GM21360 (cell line): ENCODE measurements around the gene THRB.
A peak's percentile ranks its signal among the peaks of the same experiment; 100 is the strongest.

Experiments used
- ATAC-seq: cut with Tn5 transposase; IDR thresholded peaks from one replicate; pipeline ENCODE4 v1.9.1; 2021; ENCODE audit warnings: mild to moderate bottlenecking, moderate library complexity; ENCODE audit not compliant: unreplicated experiment

THRB gene

DNA sequence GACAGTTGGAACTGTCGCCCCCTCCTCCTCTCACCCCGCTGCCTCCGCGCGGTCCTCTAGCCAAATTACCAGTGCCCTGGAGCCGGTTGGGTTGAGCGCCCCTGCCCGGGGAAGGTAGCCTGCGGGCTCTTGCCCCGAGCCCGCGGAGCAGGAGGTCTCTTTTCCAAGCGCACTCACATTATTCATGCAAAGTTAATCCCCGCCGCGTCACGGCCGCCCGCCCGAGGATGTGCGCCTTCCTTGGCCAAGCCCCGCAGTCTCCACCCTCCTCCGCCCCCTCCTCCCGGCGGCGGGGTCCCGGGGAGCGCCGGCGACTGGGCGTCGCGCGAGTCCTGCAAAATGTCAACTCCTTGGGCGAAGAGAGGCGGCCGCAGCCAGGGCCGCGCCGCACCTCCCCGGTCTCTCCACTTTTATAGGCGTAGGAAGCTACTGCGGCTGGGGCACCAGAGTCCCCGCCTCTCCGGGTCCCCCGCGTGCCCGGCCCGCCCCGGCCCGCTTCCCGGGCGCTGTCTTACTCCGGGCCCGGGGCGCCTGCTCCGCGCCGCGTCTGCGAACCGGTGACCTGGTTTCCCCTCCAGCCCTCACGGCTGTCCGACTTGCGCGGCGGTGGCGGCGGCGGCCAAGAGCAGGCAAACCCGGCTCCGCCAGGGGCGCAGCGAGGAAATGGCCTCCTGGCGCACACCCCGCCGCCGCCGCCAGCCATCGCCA lies at the start of gene THRB:
THRB (minus strand) TSS at position 233 of the 708 bp plus-strand sequence.
- peak; percentile 46 for ATAC-seq

DNA sequence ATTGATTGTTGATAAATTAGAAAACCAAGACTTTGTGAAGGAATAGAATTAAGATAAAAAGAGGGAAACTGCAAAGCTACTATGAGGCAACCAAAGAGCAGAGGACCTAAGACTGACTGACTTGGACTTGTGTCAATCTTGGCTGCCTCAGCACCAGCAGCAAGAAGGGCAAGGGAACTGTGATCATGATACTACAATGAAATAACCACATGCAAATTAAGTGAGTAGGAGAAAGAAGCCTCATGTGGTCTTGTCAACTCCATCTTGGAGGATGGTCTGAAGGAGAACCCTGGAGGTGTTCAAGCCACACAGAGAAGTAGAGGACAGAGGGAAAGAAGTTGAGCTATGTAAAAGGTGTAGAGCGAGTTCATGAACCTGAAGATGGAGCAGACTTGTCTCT lies 47.3 kb upstream of the THRB start:
- ATAC-seq: no peak

DNA sequence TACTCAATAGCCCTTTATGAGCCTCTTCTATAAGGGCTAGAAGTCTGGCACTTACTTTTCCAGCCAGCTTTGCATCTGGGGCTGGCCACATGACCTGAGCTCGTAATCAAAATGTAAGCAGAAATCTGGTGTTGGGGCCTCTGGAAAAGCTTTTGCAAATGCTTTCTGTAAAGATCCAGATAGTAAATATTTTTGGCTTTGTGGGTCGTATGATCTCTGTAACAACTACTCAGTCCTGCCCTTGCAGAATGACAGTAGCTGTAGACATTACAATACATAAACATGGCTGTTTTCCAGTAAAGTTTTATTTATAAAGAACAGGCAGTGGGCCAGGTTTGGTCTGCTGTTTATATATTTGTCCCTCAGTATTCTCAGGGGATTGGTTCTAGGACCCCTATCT lies 46.2 kb upstream of the THRB start:
- ATAC-seq: no peak

DNA sequence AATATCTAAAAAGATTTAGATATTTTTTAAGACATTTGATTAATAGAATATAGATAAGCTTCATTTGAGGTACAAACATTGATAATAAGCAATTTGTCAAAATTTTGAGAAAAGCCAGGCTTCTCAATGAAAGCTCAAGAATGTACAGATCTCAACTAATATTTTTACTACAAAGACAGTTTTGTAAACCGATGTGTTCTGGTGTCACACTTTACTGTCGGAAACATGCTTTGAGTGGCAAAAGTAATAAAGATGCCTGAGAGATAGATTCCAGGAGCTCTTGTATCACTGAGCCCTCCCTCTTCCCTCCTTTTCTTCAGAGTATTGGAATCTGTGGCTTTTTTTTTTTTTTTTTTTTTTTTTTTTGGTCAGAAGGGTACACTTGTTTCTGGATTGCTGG lies 45.0 kb upstream of the THRB start:
- no peak for ATAC-seq

DNA sequence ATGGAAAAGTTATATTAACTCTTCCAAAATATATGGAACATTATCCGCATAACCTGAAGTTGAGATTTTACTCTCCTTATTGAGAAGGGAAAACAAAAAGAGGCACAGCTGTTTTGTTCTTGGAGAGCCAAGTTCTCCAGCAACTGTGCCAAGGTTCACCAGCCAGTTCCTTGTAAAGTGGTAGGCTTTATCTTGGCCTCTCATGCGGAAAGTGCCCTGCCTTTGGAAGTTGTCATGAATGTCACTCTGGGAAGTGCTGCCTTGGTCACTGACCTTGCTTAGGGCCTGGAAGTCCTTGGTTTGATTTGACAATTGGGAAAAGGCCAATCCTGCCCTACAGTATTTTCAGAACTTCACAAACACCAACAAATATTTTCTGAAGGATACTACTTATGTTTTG lies 44.2 kb upstream of the THRB start:
- no peak for ATAC-seq

DNA sequence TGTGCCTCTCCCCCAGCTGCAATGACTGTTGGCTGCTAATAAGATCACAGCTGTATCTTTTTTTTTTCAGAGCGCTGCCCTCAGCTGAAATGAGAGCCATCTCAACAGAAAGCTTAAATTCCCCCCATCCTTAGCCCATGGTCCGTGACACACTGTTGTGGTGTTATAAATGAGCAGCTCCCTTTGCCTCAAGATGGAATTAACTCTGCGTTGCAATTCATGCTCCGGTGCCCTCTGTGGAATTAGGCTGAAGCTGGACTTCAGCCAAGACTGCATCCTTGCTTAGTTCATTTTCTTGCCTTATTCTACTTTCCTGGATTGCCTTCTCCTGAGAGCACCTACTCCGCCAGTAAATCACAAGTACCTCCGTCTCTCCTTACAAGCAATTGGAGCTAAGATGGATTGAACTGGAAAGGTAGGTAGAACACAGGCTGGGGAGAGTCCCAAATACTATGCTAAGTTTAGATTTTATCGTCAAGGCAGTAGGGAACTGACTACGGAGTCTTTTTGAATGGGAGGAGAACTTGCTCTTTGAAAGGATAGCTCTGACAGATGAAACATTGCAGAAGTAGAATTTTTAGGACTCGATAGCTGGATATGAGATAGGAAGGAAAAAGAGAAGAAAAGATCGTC lies 39.0 kb upstream of the THRB start:
- no peak for ATAC-seq

DNA sequence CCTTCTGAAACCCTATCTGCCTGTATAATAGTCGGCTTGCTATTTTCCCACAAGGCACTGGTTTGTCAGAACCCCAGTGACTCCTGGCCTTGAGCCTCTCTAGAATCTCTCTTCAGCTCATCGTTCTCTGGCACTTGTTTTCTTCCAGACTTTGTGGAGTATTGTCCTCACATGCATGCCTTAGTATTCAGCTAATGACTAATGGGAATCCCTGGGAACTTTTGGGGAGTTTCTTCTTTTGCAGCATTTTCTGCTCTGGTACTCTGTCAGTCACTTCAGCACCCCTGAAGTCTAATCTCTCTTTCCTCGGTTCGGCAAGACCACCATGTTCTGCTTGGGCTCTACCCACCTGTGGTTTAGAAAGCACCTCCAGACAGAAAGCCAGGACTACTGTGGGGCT lies 35.8 kb upstream of the THRB start:
- no peak for ATAC-seq

DNA sequence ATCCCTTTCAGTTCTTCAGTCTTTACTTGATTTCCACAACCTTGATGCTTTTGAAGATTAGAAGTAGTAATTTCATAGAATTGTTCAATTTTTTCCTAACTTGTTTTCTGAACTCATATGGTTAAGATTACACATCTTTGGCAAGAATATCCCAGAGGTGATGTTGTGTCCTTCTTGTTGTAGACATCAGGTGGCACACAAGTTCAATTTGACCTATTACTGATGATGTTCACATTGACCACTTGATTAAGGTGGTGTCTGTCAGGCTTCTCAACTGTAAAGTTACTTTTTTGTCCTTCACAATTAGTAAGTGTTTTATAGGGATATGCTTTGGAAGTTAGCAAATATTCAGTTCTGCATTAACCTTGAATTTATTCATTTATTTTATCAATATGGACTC lies 34.6 kb upstream of the THRB start:
- ATAC-seq: no peak

DNA sequence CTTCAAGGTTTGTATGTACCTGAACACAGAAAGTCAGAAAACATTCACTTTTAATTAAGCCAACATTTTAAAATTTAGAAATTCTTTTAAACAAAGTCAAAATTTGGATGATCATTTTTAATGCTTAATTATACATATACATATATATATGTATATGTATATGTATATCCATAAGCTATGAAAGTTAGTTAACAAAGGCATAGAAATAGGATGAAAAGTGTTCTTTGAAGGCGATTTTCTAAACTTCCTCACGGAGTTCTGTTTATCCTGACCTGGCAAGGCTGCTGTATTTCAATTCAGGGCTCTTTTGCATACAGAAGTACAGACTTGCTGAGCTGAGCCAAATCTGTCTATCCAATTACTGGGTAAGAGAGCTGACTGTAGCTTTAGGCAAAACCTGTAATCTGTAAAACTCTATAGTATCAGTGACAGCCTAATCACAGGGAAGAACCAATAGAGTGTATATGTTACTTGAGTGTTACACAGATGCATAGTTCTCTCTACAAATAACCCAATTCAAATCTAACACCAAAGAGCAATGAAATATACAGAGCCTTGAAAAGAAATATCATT lies 32.1 kb upstream of the THRB start:
- ATAC-seq: no peak

DNA sequence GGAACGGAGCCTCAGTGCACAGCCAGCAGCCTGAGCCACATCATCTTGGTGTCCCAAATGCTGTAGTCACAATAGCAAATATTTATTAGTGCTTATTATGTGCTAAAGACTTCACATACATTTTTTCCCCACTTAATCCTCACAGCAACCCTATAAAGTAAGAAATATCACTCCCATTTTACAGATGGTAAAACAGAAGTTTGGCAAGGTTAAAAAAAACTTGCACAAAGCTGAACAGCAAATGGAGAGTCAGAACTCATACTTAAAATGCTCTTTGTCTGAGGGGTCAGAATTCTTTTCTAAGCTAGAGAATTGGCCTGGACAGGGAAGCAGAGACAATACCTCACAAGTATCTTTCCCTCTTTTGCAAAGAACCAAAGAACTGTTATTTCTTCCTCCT lies 30.9 kb upstream of the THRB start:
- no peak for ATAC-seq

DNA sequence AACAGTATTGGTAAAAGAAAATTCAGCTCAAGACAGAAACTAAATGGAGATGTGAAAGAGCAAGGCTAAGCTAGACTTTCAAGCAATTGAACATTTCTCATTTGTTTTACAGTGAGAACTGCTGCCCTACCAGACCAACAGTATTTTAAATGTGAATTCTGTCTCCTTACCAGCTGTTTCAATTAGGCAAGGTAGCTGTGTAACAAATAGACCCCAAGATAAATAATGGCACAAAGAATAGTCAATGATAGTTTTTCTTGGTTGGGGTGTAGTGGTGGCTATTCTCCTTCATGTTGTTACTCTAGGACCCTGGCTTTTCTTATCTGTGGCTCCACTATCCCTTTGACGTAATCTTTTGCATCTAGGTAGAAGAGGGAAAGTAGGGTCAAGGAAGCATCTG lies 30.4 kb upstream of the THRB start:
- ATAC-seq: no peak

DNA sequence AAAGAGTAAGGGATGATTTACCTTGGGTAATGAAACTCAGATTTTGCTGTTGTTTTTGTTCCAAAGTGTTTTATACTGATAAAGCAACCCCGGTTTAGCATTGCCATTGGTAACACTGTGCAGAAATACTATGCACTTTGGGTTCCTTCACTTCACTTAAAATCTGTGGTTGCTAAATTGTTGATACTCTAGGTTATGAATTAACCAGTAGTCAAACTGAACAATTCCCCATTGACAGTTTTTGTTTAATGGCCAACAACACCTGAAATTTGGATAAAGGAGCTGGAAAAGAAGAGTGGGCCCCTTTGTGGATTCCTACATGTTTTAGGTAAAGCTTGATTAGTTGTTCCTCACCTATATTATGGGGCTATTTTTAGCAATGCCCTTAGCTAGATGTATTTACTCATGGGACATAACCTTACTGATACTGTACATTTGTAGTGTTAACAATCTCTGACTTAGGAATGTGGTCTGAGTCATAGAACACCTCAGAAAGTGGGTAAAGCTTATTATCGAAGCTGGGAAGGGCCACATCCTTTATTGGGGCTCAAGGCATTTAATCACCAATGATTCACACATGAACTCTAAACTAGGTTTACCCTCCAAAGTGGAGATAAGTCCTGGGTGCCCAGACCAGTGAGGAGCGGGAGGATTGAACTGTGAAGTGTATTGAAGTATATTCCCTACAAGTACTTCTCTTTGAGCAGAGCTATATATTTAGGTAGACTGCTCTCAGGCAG lies 29.5 kb upstream of the THRB start:
- ATAC-seq: no peak

DNA sequence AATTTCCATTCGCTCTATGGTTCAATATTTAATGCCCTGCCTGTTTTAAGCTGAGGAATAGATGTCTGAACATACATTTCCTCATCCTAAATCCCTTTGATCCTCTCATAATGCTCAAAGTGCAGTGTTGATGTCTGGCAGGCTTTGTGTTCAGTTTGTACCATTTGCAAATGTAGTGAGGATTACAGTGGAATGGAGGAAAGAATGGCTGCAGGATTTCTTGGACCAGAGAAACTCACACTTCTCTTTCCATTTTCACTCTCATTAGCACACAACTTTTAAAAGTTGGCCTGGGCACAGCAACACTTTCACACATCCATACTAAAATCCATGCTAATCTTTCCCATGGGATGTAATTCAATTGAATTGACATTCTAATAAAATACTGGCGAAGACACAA lies 28.6 kb upstream of the THRB start:
- no peak for ATAC-seq

DNA sequence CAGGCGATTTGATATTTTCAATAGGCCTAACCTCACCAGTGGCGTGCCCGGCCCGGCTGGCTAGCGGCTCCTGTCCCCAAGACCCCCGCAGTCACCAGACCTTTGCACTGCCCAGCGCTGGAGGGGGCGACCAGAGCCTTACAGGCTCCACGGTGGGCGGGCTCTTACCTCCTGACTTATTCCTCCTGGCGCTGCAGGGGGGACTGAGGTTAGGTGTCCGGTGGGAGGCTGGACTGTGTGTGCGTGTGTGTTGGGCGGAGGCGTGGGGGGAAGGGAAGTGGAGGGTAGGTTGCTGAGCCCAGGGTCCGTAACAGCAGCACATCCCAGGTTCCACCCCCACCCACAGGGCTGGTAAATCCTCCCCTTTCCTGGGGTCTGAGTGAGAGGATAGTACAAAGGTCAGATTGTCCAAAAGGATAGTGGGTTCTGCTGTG lies 27.5 kb upstream of the THRB start:
- ATAC-seq: no peak

DNA sequence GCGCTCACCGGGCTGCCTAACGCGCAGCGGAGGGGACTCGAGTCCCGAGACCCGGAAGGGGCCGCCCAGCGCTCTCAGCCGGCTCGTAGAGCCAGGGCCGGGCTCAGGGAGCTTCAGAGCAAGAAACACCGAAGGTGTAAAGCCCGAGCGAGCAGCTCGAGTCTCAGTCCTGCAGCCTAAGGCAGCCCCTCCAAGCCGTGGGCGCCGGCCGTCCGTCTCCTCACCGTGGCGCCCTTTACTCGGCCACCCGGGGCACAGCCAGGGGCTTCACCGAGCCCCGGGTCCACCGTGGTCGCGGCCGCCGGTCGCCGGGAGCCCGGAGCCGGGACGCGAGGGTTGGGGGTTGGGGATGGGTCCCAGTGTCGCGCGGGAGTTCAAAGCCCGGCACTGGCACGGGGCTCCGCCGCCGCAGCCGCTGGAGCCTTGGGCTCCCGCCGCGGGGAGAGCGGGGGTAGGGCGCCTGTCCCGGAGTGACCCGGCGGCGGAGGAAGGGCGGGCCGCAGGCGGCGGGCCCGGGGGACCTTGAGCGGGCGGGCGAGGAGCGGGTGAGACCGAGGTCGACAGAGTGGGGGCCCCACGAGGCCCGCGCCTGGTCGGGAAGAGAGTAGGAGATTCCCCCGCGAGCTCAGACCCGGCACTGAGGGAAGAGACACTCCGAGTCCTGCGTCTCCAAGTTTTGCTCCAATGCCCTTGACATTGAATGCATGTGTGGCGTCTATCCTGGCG lies 26.9 kb upstream of the THRB start:
- peak; percentile 40 for ATAC-seq

DNA sequence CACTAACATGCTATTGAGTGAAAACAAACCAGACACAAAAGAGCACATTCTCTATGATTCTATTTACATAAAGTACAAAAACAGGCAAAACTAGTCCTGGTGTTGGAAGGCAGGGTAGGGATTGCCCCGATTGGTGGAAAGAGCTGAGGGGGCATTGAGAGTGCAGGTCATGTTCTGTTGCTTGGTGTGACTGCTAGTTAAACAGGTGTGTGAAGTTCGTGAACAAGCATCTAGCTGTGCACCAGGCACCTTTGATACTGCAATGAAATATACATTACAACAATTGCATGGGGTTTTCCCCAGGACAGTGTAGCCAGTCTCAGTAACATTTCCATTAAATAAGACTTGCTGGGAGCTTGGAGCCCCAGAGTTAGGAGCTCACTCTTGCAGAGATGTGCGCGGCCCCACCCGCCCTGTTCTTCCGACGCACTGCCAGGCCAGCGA lies 26.3 kb upstream of the THRB start:
- ATAC-seq: no peak

DNA sequence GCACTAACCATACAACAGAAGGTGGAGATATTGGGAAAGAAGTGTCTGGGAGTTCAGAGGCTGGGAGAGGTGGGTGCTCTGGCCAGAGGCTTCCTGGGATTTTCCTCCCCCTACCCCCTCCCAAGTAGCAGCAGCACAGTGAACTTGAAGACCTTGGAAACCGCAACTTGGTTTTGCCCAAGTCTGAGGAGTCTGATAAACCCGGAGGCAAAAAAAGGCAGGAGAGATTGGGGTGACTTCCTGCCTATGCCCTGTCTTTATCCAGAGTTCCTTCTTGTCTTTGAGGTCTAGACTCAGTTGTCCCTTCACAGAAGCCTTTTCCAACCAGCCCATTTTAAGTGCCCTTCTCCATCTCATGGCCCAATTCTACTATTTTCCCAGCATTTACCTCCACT lies 25.4 kb upstream of the THRB start:
- no peak for ATAC-seq

DNA sequence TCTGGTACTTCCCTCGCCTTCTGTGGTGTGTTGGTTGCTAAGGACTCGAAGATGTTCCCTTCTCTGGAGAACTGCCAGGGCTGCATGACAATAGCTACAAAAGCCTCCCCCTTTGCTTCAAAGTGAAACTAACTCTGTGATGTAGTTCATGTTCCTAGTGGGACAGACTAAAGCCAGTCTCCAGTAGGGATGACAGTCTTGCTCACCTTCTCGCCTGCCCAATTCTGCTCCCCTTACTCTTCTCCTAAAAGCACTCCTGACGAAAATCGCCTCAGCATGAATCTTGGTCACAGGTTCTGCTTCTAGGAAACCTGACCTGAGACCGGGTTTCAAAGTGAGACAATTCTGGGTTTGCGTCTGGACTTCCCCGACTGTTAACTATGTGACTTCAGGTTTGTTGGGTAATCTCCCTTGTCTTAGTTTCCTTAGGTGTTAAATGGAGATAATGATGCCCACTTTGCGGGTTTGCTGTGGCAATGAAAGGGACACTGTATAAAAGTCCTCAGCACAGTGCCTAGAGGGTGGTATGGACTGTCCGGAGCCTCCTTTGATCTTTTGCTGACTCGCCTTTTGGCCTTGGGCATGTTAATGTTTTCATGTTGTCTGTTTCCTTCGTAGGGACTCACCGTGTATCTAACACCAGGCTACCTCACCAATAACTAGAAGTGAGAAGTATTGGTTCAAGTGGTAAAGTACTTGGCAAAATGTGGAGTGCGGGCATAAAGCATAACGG lies 24.9 kb upstream of the THRB start:
- ATAC-seq: peak; percentile 59

DNA sequence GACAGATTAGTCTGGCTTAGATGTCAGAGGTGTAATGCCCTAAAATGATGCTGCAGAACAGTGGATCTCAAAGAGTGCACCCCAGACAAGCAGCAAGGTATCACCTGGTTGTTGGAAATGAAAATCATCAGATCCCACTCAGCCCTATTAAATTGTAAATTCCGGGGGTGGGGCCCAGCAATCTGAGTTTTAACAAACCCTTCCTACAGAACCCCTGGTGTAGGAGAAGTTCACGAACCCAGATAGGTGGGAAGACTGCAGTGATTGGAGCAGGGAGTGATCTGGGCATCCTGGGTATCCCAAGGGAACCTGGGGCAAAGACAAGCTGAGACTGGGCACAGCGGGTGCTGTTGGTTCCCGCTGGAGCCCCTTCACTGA lies 24.3 kb upstream of the THRB start:
- ATAC-seq: no peak

DNA sequence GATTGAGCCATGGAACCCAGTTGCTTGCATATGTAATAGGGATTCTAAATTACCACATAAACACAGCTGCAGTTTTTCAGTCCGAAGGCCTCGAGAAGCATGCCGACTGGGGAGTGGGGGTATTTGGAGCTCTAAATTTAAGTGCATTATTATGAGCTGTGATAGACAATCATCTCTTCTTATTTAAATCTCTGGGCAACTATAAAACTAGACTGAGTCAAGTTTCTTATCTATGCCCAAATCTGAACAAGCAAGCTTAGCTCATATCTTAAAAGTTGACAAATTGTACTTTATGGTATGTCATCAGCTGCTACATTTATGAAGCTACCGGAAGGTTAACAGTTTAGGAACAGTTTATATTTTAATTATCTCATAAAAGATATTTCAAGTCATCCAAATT lies 19.5 kb upstream of the THRB start:
- ATAC-seq: no peak

DNA sequence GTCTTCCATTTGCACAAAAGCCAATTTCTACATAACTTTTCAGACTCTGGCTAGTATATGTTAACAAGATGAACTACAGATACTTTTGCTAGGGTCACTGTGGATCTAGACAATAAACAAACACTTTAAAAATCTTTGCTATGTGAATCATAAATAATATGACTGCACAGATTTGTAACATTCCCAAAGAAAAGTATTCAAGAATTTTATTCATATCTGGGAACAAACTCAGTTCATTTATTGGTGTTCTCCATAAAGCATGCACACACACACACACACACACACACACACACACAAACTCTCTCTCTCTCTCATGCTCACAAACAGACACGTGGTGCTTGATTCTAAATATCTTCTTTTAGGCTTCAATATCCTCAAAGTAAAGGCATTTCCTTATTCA lies 18.8 kb upstream of the THRB start:
- ATAC-seq: no peak
